OCI-LY7 (cell line): ENCODE measurements around the gene CH25H.

ENCODE experiments used
- CTCF ChIP-seq: fragments of 200-600 bp; sonication (generic); conservative IDR thresholded peaks from 2 replicates; pipeline ENCODE4 v1.5.1; 2014; ENCODE audit warnings: mild to moderate bottlenecking, antibody characterized with exemption, low read length, moderate library complexity, mixed read lengths
- EZH2phosphoT487 ChIP-seq: fragments of 200-600 bp; sonication (generic); IDR thresholded peaks from 2 replicates; pipeline ENCODE4 v1.6.1; 2018; ENCODE audit warnings: low read depth, borderline replicate concordance, mild to moderate bottlenecking, mixed run types, antibody characterized with exemption, low read length, moderate library complexity, mixed read lengths

- TF ChIP-seq CTCF (no peak), EZH2phosphoT487 (no peak)
Measured at GRCh38 chr10:89256340-89256739, 49.2 kb upstream of the CH25H start.
